HepG2 (cell line): ENCODE data around the gene HSD11B2. TPM values are rescaled to one million over a fixed set of nuclear protein-coding genes. Genes with fewer than 3 reads are reported as not detected.

Experiments
- ATAC-seq: fragments of 200-7000 bp; cut with Tn5 transposase; 3 replicates; pipeline ENCODE4 v1.9.1; 2020; ENCODE audit warnings: mild to moderate bottlenecking, moderate library complexity
- BruUV-seq: library from RNA; stranded (reverse); fragments of 400-500 nt; replicated peaks from 2 replicates; lab custom pipeline; 2021; lab: Mats Ljungman, UMichigan
- CTCF ChIA-PET: fragments of 300-600 bp; formaldehyde crosslinking; extraction: SDS; loops from one replicate; lab custom pipeline; 2021; ENCODE audit warnings: low total read pairs, inconsistent platforms, low intra/inter-chr PET ratio; lab: Yijun Ruan, JAX
- POLR2A ChIA-PET: fragments of 350-600 bp; sonication (Branson Sonifier 250); formaldehyde crosslinking; loops from one replicate; lab custom pipeline; 2020; ENCODE audit warnings: antibody characterized with exemption, inconsistent platforms; lab: Yijun Ruan, JAX
- DNase-seq: peaks from one replicate; pipeline ENCODE4 v3.0.0-alpha.2; 2015; ENCODE audit warnings: low spot score
- FAIRE-seq: peaks from 3 replicates; lab custom pipeline; 2011; peaks lifted over from hg19 to GRCh38; lab: Jason Lieb, UNC
- H2AFZ ChIP-seq: one replicate; pipeline ENCODE4 v1.6.1; 2011; ENCODE audit warnings: low read length, inconsistent platforms
- H3K27ac ChIP-seq: fragments of 300-600 bp; 3 replicates; pipeline ENCODE4 v1.8.0; 2011; ENCODE audit warnings: mixed run types, mild to moderate bottlenecking, mixed read lengths, low read length, inconsistent platforms; ENCODE audit not compliant: insufficient read depth; ENCODE audit errors: extremely low read length
- H3K27me3 ChIP-seq, 2 experiments: fragments of 200-600 bp in 1 of 2; 2 replicates in 1 of 2; 3 replicates in 1 of 2; pipeline versions ENCODE4 v1.6.0 to v1.8.0; 2011; ENCODE audit warnings: low read length in 2 of 2, mild to moderate bottlenecking in 2 of 2, moderate library complexity in 2 of 2, inconsistent platforms in 1 of 2; ENCODE audit not compliant: insufficient read depth in 2 of 2, control insufficient read depth in 1 of 2
- H3K36me3 ChIP-seq, 2 experiments: fragments of 200-600 bp in 1 of 2; replicated peaks in 1 of 2; 2 replicates in 1 of 2; 3 replicates in 1 of 2; pipeline versions ENCODE4 v1.5.1 to v1.8.0; 2011; ENCODE audit warnings: low read length in 2 of 2, inconsistent platforms in 1 of 2; ENCODE audit not compliant: insufficient read depth in 2 of 2, control insufficient read depth in 1 of 2
- H3K4me1 ChIP-seq: 2 replicates; pipeline ENCODE4 v1.5.1; 2012; ENCODE audit warnings: low read length, inconsistent platforms; ENCODE audit not compliant: insufficient read depth
- H3K4me2 ChIP-seq: 2 replicates; pipeline ENCODE4 v1.6.0; 2011; ENCODE audit warnings: low read depth, low read length, inconsistent platforms
- H3K4me3 ChIP-seq, 3 experiments: fragments of 200-600 bp in 1 of 3; sonication (generic), shearing (Covaris generic) in 1 of 3; replicated peaks in 1 of 3; 2 replicates each; pipeline ENCODE4 v1.5.1; 2011 to 2016; ENCODE audit warnings: low read length in 3 of 3, inconsistent platforms in 2 of 3, low read depth in 2 of 3, mild to moderate bottlenecking in 2 of 3, control low read depth in 1 of 3, mixed read lengths in 1 of 3; ENCODE audit not compliant: insufficient read depth in 1 of 3
- H3K79me2 ChIP-seq: one replicate; pipeline ENCODE4 v1.6.1; 2011; ENCODE audit warnings: low read length, inconsistent platforms; ENCODE audit not compliant: insufficient read depth
- H3K9ac ChIP-seq: 2 replicates; pipeline ENCODE4 v1.6.0; 2011; ENCODE audit warnings: mild to moderate bottlenecking, low read depth, low read length, inconsistent platforms; ENCODE audit not compliant: insufficient read depth
- H3K9me3 ChIP-seq: 2 replicates; pipeline ENCODE4 v1.5.1; 2012; ENCODE audit warnings: mild to moderate bottlenecking, low read length
- H4K20me1 ChIP-seq: 2 replicates; pipeline ENCODE4 v1.6.0; 2011; ENCODE audit warnings: inconsistent platforms, mild to moderate bottlenecking, low read length, moderate library complexity; ENCODE audit not compliant: insufficient read depth
- BCLAF1 ChIP-seq: fragments of 450-650 bp; IDR thresholded peaks from 2 replicates; pipeline ENCODE4 v1.6.1; 2017; ENCODE audit warnings: mild to moderate bottlenecking
- CBX5 ChIP-seq: sonication (generic); formaldehyde crosslinking; IDR thresholded peaks from 2 replicates; pipeline ENCODE4 v1.4.0; 2020; ENCODE audit warnings: missing genetic modification reagents, borderline replicate concordance
- CREM ChIP-seq, 2 experiments: sonication (generic) in 1 of 2; formaldehyde crosslinking in 1 of 2; IDR thresholded peaks; 2 replicates each; pipeline versions ENCODE4 v1.4.0 to v1.6.1; 2016 to 2020; ENCODE audit warnings: antibody characterized with exemption in 1 of 2, mild to moderate bottlenecking in 1 of 2, missing genetic modification reagents in 1 of 2
- HNRNPL ChIP-seq: fragments of 200-400 bp; formaldehyde crosslinking; IDR thresholded peaks from 2 replicates; pipeline ENCODE4 v1.6.1; 2017; ENCODE audit warnings: mild to moderate bottlenecking, low read depth, low read length
- RBFOX2 ChIP-seq: fragments of 200-400 bp; formaldehyde crosslinking; IDR thresholded peaks from 2 replicates; pipeline ENCODE4 v1.6.1; 2017; ENCODE audit warnings: low read depth, mild to moderate bottlenecking, low read length
- SRSF1 ChIP-seq: fragments of 200-400 bp; formaldehyde crosslinking; optimal IDR thresholded peaks from 2 replicates; pipeline ENCODE3; 2017; ENCODE audit warnings: mild to moderate bottlenecking, low read depth, low read length, moderate library complexity
- ZFP62 ChIP-seq: sonication (generic); formaldehyde crosslinking; IDR thresholded peaks from 2 replicates; pipeline ENCODE4 v1.4.0; 2020; ENCODE audit warnings: missing genetic modification reagents
- ZNF10 ChIP-seq: sonication (generic); formaldehyde crosslinking; IDR thresholded peaks from 2 replicates; pipeline ENCODE4 v1.4.0; 2020; ENCODE audit warnings: mild to moderate bottlenecking, low read depth, missing genetic modification reagents, borderline replicate concordance
- ZNF547 ChIP-seq: sonication (generic); formaldehyde crosslinking; IDR thresholded peaks from 2 replicates; pipeline ENCODE4 v1.5.1; 2020; ENCODE audit warnings: mild to moderate bottlenecking, missing genetic modification reagents
- ZNF768 ChIP-seq: sonication (generic); formaldehyde crosslinking; IDR thresholded peaks from 2 replicates; pipeline ENCODE4 v1.4.0; 2020; ENCODE audit warnings: missing genetic modification reagents
- ZNF792 ChIP-seq: IDR thresholded peaks from 2 replicates; pipeline ENCODE4 v1.6.1; 2016
- WGBS: methylation state at CpG from one replicate; pipeline ENCODE4 v1.1.6; 2017; ENCODE audit warnings: low lambda C conversion rate; 5-methylcytosine and 5-hydroxymethylcytosine counted together
- in situ Hi-C: cut with HindIII; loops from 2 replicates; pipeline ENCODE4 v1.10.0; 2017; ENCODE audit warnings: low pct_unique_long_range_greater_than_20kb; ENCODE audit not compliant: extremely low pct_ligation_motif_present
- intact Hi-C: fragments of 100-400 bp; cut with micrococcal nuclease; formaldehyde crosslinking; loops from one replicate; pipeline ENCODE4 v1.10.0; 2022; ENCODE audit not compliant: unreplicated experiment
- polyA plus RNA-seq, 8 experiments: library from polyadenylated mRNA; depleted of rRNA in 3 of 8; stranded (reverse) in 7 of 8; unstranded in 1 of 8; fragments of >200 nt; fragmentation: Illumina TruSeq in 4 of 8; extraction: Trizol in 4 of 8; gene quantifications; 2 replicates each; pipeline versions ENCODE4 v1.2.1 to v1.2.3, GENCODE V29; 2011 to 2016; ENCODE audit warnings: low read depth in 4 of 8, missing spikeins in 1 of 8, mixed read lengths in 1 of 8; ENCODE audit not compliant: insufficient read depth in 1 of 8
- total RNA-seq, 5 experiments: library from RNA; depleted of rRNA; stranded (reverse); fragments of >200 nt; fragmentation: Illumina TruSeq; extraction: Trizol; gene quantifications; 2 replicates each; pipeline ENCODE4 v1.2.3, GENCODE V29; 2016; ENCODE audit warnings: low read depth in 1 of 5
- TF ChIP-seq, protein P1 (sequence below): sonication (generic); formaldehyde crosslinking; IDR thresholded peaks from 2 replicates; pipeline ENCODE4 v1.4.0; 2020; ENCODE audit warnings: missing genetic modification reagents, low read depth, mild to moderate bottlenecking, borderline replicate concordance
- TF ChIP-seq, protein P2 (sequence below): sonication (generic); formaldehyde crosslinking; IDR thresholded peaks from 2 replicates; pipeline ENCODE4 v1.8.0; 2022; ENCODE audit warnings: mild to moderate bottlenecking, missing genetic modification reagents, borderline replicate concordance
- TF ChIP-seq, protein P3 (sequence below), 2 experiments: sonication (generic) in 1 of 2; formaldehyde crosslinking in 1 of 2; IDR thresholded peaks; 2 replicates each; pipeline versions ENCODE4 v1.5.1 to v1.6.1; 2011 to 2020; ENCODE audit warnings: borderline replicate concordance in 1 of 2, low read depth in 1 of 2, low read length in 1 of 2, mild to moderate bottlenecking in 1 of 2, missing genetic modification reagents in 1 of 2, moderate library complexity in 1 of 2
- TF ChIP-seq, protein P4 (sequence below): sonication (generic); formaldehyde crosslinking; IDR thresholded peaks from 2 replicates; pipeline ENCODE4 v1.4.0; 2020; ENCODE audit warnings: mild to moderate bottlenecking, missing genetic modification reagents

Gene HSD11B2
- total and polyA plus RNA-seq, 2 of the 13 experiments (the other 11 are each of a cell fraction or from before 2014, with no cell fraction given) = 8.9 to 13.6 TPM

GRCh38 chr16:67436640-67437193 lies 5.8 kb downstream of the HSD11B2 start:
- CTCF ChIA-PET = no interaction called here
- Histone ChIP-seq H3K36me3 (peaks cover 5 to 33% of the 10 kb centered on the region in 2 experiments; a peak in 3 of 5 replicates), H3K4me2 (no peak overlapping the region), H4K20me1 (no peaks in the 10 kb centered on the region), H3K27me3 (no peaks in the 10 kb centered on the region; a peak in 1 of 5 replicates), H3K4me3 (no peak overlapping the region), H3K9me3 (no peaks in the 10 kb centered on the region), H3K9ac (no peak overlapping the region), H3K27ac (no peak overlapping the region), H3K79me2 (no peaks in the 10 kb centered on the region), H2AFZ (no peak overlapping the region), H3K4me1 (peaks cover 20% of the 10 kb centered on the region)
- no peak for FAIRE-seq
- no peak for DNase-seq
- intact Hi-C loops = no loop called here
- in situ Hi-C loops = no loop called here
- POLR2A ChIA-PET = no interaction called here
- no TSS peak for BruUV-seq
- no peak for ATAC-seq
- 98% methylated on average over 22 of the region's 23 CpGs for WGBS
- TF ChIP-seq CREM (IDR thresholded peaks at IDR 0.05) = no peak
- TF ChIP-seq CREM (CRISPR knock-in tag; IDR thresholded peaks at IDR 0.05) = no peak
- no peak for TF ChIP-seq ZNF547
- TF ChIP-seq, protein P1, sequence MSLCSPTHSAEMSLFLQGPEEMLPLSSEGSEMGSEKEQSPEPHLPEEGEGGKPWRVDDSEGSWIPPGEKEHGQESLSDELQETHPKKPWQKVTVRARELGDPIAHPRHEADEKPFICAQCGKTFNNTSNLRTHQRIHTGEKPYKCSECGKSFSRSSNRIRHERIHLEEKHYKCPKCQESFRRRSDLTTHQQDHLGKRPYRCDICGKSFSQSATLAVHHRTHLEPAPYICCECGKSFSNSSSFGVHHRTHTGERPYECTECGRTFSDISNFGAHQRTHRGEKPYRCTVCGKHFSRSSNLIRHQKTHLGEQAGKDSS (CRISPR knock-in tag) = no peak
- TF ChIP-seq ZNF768 (CRISPR knock-in tag) = peak; percentile 14; the same call in 1 of the 2 replicates
- TF ChIP-seq, protein P2, sequence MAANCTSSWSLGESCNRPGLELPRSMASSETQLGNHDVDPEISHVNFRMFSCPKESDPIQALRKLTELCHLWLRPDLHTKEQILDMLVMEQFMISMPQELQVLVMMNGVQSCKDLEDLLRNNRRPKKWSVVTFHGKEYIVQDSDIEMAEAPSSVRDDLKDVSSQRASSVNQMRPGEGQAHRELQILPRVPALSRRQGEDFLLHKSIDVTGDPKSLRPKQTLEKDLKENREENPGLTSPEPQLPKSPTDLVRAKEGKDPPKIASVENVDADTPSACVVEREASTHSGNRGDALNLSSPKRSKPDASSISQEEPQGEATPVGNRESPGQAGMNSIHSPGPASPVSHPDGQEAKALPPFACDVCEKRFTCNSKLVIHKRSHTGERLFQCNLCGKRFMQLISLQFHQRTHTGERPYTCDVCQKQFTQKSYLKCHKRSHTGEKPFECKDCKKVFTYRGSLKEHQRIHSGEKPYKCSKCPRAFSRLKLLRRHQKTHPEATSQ = no peak
- no peak for TF ChIP-seq SRSF1
- TF ChIP-seq ZNF792 (CRISPR knock-in tag) = no peak
- no peak for TF ChIP-seq ZFP62 (CRISPR knock-in tag)
- TF ChIP-seq CBX5 (CRISPR knock-in tag) = no peak
- TF ChIP-seq, protein P3, sequence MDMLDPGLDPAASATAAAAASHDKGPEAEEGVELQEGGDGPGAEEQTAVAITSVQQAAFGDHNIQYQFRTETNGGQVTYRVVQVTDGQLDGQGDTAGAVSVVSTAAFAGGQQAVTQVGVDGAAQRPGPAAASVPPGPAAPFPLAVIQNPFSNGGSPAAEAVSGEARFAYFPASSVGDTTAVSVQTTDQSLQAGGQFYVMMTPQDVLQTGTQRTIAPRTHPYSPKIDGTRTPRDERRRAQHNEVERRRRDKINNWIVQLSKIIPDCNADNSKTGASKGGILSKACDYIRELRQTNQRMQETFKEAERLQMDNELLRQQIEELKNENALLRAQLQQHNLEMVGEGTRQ (IDR thresholded peaks at IDR 0.05; ENCODE audit: low read depth, low read length) = no peak
- TF ChIP-seq, protein P3 (CRISPR knock-in tag; IDR thresholded peaks at IDR 0.05; ENCODE audit: borderline replicate concordance) = no peak
- no peak for TF ChIP-seq BCLAF1
- TF ChIP-seq, protein P4, sequence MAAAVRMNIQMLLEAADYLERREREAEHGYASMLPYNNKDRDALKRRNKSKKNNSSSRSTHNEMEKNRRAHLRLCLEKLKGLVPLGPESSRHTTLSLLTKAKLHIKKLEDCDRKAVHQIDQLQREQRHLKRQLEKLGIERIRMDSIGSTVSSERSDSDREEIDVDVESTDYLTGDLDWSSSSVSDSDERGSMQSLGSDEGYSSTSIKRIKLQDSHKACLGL (CRISPR knock-in tag) = no peak
- TF ChIP-seq ZNF10 = no peak
- TF ChIP-seq RBFOX2 = 0 out of 2 replicates have a peak, but pooled peaks have one; percentile 28
- 0 out of 2 replicates have a peak, but pooled peaks have one; percentile 21 for TF ChIP-seq HNRNPL
